AG04449 (cell line): ENCODE data around the gene DOCK3.

Experiments
- CTCF ChIA-PET: fragments of 350-600 bp; formaldehyde crosslinking; extraction: SDS; loops from one replicate; lab custom pipeline; 2021; ENCODE audit warnings: antibody characterized with exemption; lab: Yijun Ruan, JAX
- POLR2A ChIA-PET: fragments of 400-600, 350-600 bp; formaldehyde crosslinking; extraction: SDS; loops from one replicate; lab custom pipeline; 2020; ENCODE audit warnings: antibody characterized with exemption, inconsistent platforms; lab: Yijun Ruan, JAX
- DNase-seq: peaks from one replicate; pipeline ENCODE4 v3.0.0-alpha.2; 2010; ENCODE audit warnings: low read depth, low spot score
- H3K4me3 ChIP-seq: 2 replicates; pipeline ENCODE4 v1.5.1; 2011; ENCODE audit warnings: low read depth, mild to moderate bottlenecking, control low read depth, low read length
- CTCF ChIP-seq: IDR thresholded peaks from one replicate; pipeline ENCODE4 v1.5.1; 2011; ENCODE audit warnings: mild to moderate bottlenecking, moderate library complexity, low read length, control low read depth, inconsistent platforms; ENCODE audit not compliant: insufficient read depth; ENCODE audit errors: missing control alignments

The DOCK3 gene

GRCh38 chr3:51371943-51372557 lies 697.3 kb downstream of the DOCK3 start:
- POLR2A ChIA-PET = interaction anchor here (1.0 kb wide), 1 partner anchor 13 kb away, joined by 4 read pairs; the partner anchor contains the start of gene MANF
- CTCF ChIA-PET = interaction anchor here (0.6 to 15.6 kb wide), 21 partner anchors 9 to 863 kb away, joined by 3 to 284 read pairs (median 5); partner anchors contain the start of gene MAPKAPK3
- H3K4me3 ChIP-seq = no peak overlapping the region
- peak; percentile 70 for TF ChIP-seq CTCF
- DNase-seq = peak; percentile 29

GRCh38 chr3:51373658-51374421 lies 699.1 kb downstream of the DOCK3 start:
- no peak for TF ChIP-seq CTCF
- ChIA-PET CTCF (interaction anchor here (1.4 to 15.6 kb wide), 6 partner anchors 9 to 759 kb away, joined by 3 to 284 read pairs (median 12); partner anchors contain the start of gene MAPKAPK3), POLR2A (no interaction called here)
- no peak overlapping the region for H3K4me3 ChIP-seq
- no peak for DNase-seq

GRCh38 chr3:51374456-51374855 lies 699.7 kb downstream of the DOCK3 start:
- no peak for DNase-seq
- no peak for TF ChIP-seq CTCF
- ChIA-PET CTCF (interaction anchor here (1.0 to 15.6 kb wide), 2 partner anchors 274 to 404 kb away, joined by 3 to 284 read pairs; no protein-coding TSS in a partner anchor), POLR2A (no interaction called here)
- H3K4me3 ChIP-seq = no peak overlapping the region

GRCh38 chr3:51375136-51375535 lies 700.4 kb downstream of the DOCK3 start:
- no peak overlapping the region for H3K4me3 ChIP-seq
- no peak for TF ChIP-seq CTCF
- POLR2A ChIA-PET = no interaction called here
- CTCF ChIA-PET = interaction anchor here (0.7 to 15.6 kb wide), 4 partner anchors 8 to 760 kb away, joined by 3 to 284 read pairs (median 24); partner anchors contain the start of gene MAPKAPK3
- no peak for DNase-seq

- DNase-seq = no peak
- ChIA-PET CTCF (interaction anchor here (0.5 to 15.6 kb wide), 7 partner anchors 8 to 760 kb away, joined by 3 to 284 read pairs (median 4); partner anchors contain the start of genes MAPKAPK3 and RBM15B), POLR2A (no interaction called here)
- no peak for TF ChIP-seq CTCF
- H3K4me3 ChIP-seq = no peak overlapping the region
Observed at GRCh38 chr3:51375571-51375970, 700.8 kb downstream of the DOCK3 start.
